ENCODE results near the gene AAK1. TPM values are rescaled to one million over a fixed set of nuclear protein-coding genes. Genes with fewer than 3 reads are reported as not detected.

Gene AAK1
- total RNA-seq, 3 donors from 2014 or later (not counting 1 experiment from before 2014, with no cell fraction given), result 174 to 249 (median 204) TPM

DNA sequence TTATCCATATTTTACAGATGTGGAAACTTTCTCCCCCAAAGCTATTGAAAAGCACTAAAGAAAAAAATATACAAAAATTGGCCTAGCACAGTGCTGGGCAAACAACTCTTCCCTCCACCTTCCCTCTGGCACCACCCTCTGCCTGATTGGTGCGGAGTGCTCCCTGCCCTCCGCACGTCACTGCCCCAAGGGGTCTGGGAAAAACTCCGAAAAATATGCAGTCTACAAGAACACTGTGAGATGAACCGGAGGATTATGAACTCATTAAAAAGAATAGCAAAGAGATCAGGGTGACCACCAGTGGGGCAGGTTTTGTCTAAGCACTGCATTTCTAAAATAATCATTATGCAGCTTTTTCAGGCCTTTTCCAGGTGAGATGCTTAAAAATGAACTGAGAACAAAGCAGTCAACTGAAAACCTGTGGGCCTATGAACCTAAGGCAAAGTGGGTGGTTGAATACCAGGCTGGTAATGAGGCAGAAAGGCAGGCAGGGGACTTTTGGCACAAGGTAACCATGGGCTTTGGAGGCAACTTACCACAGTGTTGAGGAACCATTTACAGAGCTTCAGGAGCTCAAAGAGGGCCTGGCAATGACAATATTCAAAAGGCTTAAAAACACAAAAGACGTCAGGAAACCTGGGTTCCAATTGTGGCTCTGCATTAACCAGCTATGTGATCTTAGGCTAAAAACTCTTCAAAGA lies 57.5 kb downstream of the AAK1 start:
- Mint-ChIP-seq H3K4me3 (no peak overlapping the region), H3K27ac (peak overlapping the region; percentile 8 to 61), H3K27me3 (ENCODE audit: low read depth in 2 of 2) (no peaks in the 10 kb centered on the region), H3K4me1 (peaks cover 74 to 83% of the 10 kb centered on the region in 2 donors), H3K36me3 (no peaks in the 10 kb centered on the region), H3K9me3 (no peaks in the 10 kb centered on the region)
- ATAC-seq (no peak), DNase-seq (no peak)
- Histone ChIP-seq H3K4me1 (ENCODE audit: control insufficient read depth, insufficient read depth, low read length) (peaks cover 37% of the 10 kb centered on the region), H3K27me3 (ENCODE audit: control insufficient read depth, insufficient read depth, low read length) (no peaks in the 10 kb centered on the region), H3K36me3 (ENCODE audit: control insufficient read depth, insufficient read depth, low read length) (no peaks in the 10 kb centered on the region), H3K9me3 (ENCODE audit: control insufficient read depth, insufficient read depth, low read length) (no peaks in the 10 kb centered on the region), H3K4me3 (ENCODE audit: low read length) (no peak overlapping the region), H3K27ac (ENCODE audit: low read length) (no peak overlapping the region)
- TF ChIP-seq CTCF (IDR thresholded peaks at IDR 0.05), result no peak
- 97% methylated on average over 6 of the region's 6 CpGs for WGBS (ENCODE audit: insufficient coverage)
- intact Hi-C loops (cut with micrococcal nuclease), result no loop called here

- Mint-ChIP-seq H3K4me1 (peaks cover 72 to 81% of the 10 kb centered on the region in 2 donors), H3K36me3 (no peaks in the 10 kb centered on the region), H3K27me3 (ENCODE audit: low read depth in 2 of 2) (no peaks in the 10 kb centered on the region), H3K27ac (peak overlapping the region; percentile 71 to 86), H3K9me3 (no peaks in the 10 kb centered on the region), H3K4me3 (peak overlapping the region; percentile 21)
- Histone ChIP-seq H3K4me1 (ENCODE audit: control insufficient read depth, insufficient read depth, low read length) (peaks cover 34% of the 10 kb centered on the region), H3K27ac (ENCODE audit: low read length) (no peak overlapping the region), H3K4me3 (ENCODE audit: low read length) (no peak overlapping the region), H3K9me3 (ENCODE audit: control insufficient read depth, insufficient read depth, low read length) (no peaks in the 10 kb centered on the region), H3K27me3 (ENCODE audit: control insufficient read depth, insufficient read depth, low read length) (no peaks in the 10 kb centered on the region), H3K36me3 (ENCODE audit: control insufficient read depth, insufficient read depth, low read length) (no peaks in the 10 kb centered on the region)
- DNase-seq, result no peak
- no peak for TF ChIP-seq CTCF (IDR thresholded peaks at IDR 0.05)
- WGBS (ENCODE audit: insufficient coverage), result 88% methylated on average over 8 of the region's 9 CpGs
- intact Hi-C loops (cut with micrococcal nuclease), result no loop called here
- no peak for ATAC-seq
These were observed 59.2 kb downstream of the AAK1 start for GRCh38 chr2:69584127-69584889.

GRCh38 chr2:69583321-69583833 lies 60.2 kb downstream of the AAK1 start:
- no peak for TF ChIP-seq CTCF (IDR thresholded peaks at IDR 0.05)
- H3K4me3 ChIP-seq (ENCODE audit: low read length), result no peak overlapping the region

More at GRCh38 chr2:69583321-69583833, 60.2 kb downstream of the AAK1 start:
- Histone ChIP-seq H3K27me3 (ENCODE audit: control insufficient read depth, insufficient read depth, low read length) (no peaks in the 10 kb centered on the region), H3K4me1 (ENCODE audit: control insufficient read depth, insufficient read depth, low read length) (peaks cover 41% of the 10 kb centered on the region), H3K27ac (ENCODE audit: low read length) (no peak overlapping the region), H3K36me3 (ENCODE audit: control insufficient read depth, insufficient read depth, low read length) (no peaks in the 10 kb centered on the region), H3K9me3 (ENCODE audit: control insufficient read depth, insufficient read depth, low read length) (no peaks in the 10 kb centered on the region)
- intact Hi-C loops (cut with micrococcal nuclease), result no loop called here
- 61% methylated on average over 3 of the region's 3 CpGs for WGBS (ENCODE audit: insufficient coverage)
- no peaks in the 10 kb centered on the region for H3K27me3 Mint-ChIP-seq (ENCODE audit: low read depth in 2 of 2)
- no peaks in the 10 kb centered on the region for H3K36me3 Mint-ChIP-seq
- H3K4me3 Mint-ChIP-seq, result peak overlapping the region; percentile 51
- H3K27ac Mint-ChIP-seq, result peak overlapping the region; percentile 71 to 86
- H3K9me3 Mint-ChIP-seq, result no peaks in the 10 kb centered on the region
- no peak for ATAC-seq
- peaks cover 72 to 80% of the 10 kb centered on the region in 2 donors for H3K4me1 Mint-ChIP-seq
- no peak for DNase-seq

Measured in natural killer cell (primary cell).